Kidney epithelial cell (primary cell): ENCODE measurements around the gene UNK. TPM values are rescaled to one million over a fixed set of nuclear protein-coding genes. Genes with fewer than 3 reads are reported as not detected.

Experiments
- DNase-seq: peaks from one replicate; pipeline ENCODE4 v3.0.0-alpha.2; 2010; ENCODE audit warnings: low read depth
- H3K27me3 ChIP-seq: 2 replicates; pipeline ENCODE4 v1.6.0; 2011; ENCODE audit warnings: low read length; ENCODE audit not compliant: control insufficient read depth, insufficient read depth
- H3K36me3 ChIP-seq: 2 replicates; pipeline ENCODE4 v1.5.1; 2011; ENCODE audit warnings: low read length; ENCODE audit not compliant: control insufficient read depth, insufficient read depth
- H3K4me3 ChIP-seq: 2 replicates; pipeline ENCODE4 v1.5.1; 2011; ENCODE audit warnings: low read depth, mild to moderate bottlenecking, control low read depth, low read length
- total RNA-seq: library from RNA; depleted of rRNA; stranded (reverse); fragments of >200 nt; gene quantifications from 2 replicates; pipeline ENCODE4 v1.2.3, GENCODE V29; 2015
- TF ChIP-seq, protein P1 (sequence below): IDR thresholded peaks from 2 replicates; pipeline ENCODE4 v1.5.1; 2011; ENCODE audit warnings: mild to moderate bottlenecking, moderate library complexity, low read length, control low read depth, inconsistent platforms; ENCODE audit not compliant: insufficient read depth, poor library complexity, severe bottlenecking

The UNK gene
- total RNA-seq, 1 donor from 2014 or later: 18.6 TPM

DNA sequence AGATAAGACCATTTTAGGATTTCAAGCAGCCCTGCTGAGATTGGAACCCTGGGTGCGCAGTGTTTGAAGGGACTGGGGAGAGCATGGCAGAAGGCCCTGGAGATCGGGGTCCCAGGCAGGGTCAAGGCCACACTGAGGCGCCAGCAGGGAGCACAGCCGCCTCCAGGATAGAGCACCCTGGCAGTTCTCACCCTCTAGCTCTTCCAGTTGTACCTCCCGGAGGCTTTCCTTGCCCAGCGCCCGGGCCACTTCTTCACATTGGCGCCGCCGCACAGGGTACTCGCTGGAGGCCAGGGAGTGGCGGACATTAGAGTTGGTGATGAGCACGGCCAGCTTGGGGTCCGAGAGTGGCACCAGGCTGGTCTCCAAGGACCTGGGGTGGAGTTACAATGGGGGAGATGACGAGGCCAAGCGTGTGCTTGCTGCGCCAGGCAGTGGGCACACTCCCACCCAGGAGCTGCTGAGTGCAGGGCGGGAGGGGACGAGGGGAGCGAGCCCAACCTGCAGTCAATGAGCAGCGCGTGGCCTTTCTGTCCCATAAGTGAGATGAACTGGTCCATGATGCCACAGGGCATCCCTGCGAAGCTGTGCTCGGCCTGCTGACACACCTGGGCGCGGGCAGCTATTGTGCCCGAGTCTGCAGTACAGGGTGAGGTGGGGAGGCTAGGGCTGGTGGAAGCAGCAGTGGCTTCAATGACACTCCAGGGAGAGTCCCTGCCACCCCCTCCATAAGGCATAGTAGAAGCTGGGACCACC, 21.9 kb upstream of the UNK start:
- no peaks in the 10 kb centered on the region for H3K27me3 ChIP-seq
- DNase-seq: no peak
- H3K4me3 ChIP-seq: no peak overlapping the region
- H3K36me3 ChIP-seq: no peaks in the 10 kb centered on the region
- TF ChIP-seq, protein P1, sequence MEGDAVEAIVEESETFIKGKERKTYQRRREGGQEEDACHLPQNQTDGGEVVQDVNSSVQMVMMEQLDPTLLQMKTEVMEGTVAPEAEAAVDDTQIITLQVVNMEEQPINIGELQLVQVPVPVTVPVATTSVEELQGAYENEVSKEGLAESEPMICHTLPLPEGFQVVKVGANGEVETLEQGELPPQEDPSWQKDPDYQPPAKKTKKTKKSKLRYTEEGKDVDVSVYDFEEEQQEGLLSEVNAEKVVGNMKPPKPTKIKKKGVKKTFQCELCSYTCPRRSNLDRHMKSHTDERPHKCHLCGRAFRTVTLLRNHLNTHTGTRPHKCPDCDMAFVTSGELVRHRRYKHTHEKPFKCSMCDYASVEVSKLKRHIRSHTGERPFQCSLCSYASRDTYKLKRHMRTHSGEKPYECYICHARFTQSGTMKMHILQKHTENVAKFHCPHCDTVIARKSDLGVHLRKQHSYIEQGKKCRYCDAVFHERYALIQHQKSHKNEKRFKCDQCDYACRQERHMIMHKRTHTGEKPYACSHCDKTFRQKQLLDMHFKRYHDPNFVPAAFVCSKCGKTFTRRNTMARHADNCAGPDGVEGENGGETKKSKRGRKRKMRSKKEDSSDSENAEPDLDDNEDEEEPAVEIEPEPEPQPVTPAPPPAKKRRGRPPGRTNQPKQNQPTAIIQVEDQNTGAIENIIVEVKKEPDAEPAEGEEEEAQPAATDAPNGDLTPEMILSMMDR: no peak

DNA sequence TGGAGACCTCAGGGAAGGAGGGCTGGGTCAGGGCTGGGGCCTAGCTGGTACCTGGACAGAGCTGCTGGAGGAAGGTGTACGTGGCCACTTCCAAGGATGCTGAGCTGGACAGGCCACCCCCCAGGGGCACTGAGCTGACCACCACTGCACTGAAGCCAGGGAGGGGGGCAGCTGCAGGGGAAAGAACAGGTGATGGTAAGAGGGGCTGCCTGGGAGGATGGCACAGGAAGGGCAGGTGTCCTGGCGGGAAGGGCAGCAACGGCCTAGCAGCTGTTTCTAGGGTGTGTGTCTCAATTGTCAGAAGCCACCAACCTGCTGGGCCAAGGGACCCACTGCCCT, 21.4 kb upstream of the UNK start:
- TF ChIP-seq, protein P1: no peak
- H3K36me3 ChIP-seq: no peaks in the 10 kb centered on the region

GRCh38 chr17:75763613-75764416, 20.8 kb upstream of the UNK start:
- DNase-seq: no peak
- no peaks in the 10 kb centered on the region for H3K36me3 ChIP-seq
- H3K27me3 ChIP-seq: no peaks in the 10 kb centered on the region
- TF ChIP-seq, protein P1: no peak
- H3K4me3 ChIP-seq: peak overlapping the region; percentile 53

More for the DNA sequence above, 21.4 kb upstream of the UNK start:
- Histone ChIP-seq H3K27me3 (no peaks in the 10 kb centered on the region), H3K4me3 (no peak overlapping the region)
- no peak for DNase-seq

GRCh38 chr17:75764417-75764710, 20.2 kb upstream of the UNK start:
- no peak for DNase-seq
- TF ChIP-seq, protein P1: no peak
- no peaks in the 10 kb centered on the region for H3K27me3 ChIP-seq
- H3K4me3 ChIP-seq: peak overlapping the region; percentile 53
- H3K36me3 ChIP-seq: no peaks in the 10 kb centered on the region

DNA sequence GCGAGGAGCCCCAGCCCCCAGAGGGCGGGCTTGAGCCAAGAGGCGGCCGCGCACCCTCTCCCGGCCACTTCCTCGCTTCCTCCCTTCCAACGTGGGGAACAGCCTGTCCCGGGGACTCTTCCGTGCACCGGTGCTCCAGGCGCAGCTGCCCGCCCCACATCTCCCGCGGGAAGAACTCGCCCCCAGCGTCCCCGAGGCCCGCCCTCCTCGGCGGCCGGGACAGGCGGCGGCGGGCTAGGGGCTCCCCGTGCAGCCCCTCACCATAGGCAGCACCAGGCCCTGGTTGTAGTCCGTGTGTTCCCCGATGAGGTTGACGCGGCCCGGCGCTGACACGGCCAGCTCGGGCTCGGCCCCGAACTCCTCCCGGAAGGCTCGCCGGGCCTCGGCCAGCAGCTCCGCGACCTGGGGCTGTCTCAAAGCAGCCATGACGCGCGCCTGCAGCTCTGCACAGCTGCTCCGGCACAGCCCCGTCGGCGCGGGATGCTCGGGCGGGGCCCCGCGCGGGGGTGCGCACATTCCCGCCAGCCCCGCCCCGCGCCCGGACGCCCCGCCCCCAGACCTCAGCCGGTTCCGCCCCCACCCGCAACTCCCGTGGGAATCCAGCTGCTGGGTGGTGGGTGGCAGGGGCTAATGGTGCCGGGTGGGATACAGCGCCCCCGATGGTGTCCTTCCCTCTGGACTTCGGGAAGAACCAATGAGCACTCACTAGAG, 19.7 kb upstream of the UNK start, which contains the start of gene GALK1:
GALK1 (minus strand) TSS at position 482 of the 711 bp plus-strand sequence; CDS start at position 426, 56 bp downstream.
- TF ChIP-seq, protein P1: peak; percentile 71
- Histone ChIP-seq H3K36me3 (no peaks in the 10 kb centered on the region), H3K27me3 (no peaks in the 10 kb centered on the region), H3K4me3 (peak within 1 kb of the TSS; percentile 53)
- DNase-seq: no peak
